Measurements from ENCODE around the gene PHYHD1.

- no peak for TF ChIP-seq USF2 (IDR thresholded peaks at IDR 0.05)
- TF ChIP-seq REST (IDR thresholded peaks at IDR 0.05), result no peak
Observed at GRCh38 chr9:128947277-128947526, 26.4 kb downstream of the PHYHD1 start.

All from A549 (cell line).